NT2/D1 (cell line): Measurements from ENCODE around the gene TNFRSF1A.

ENCODE experiments used
- YY1 ChIP-seq: IDR thresholded peaks from 2 replicates; pipeline ENCODE4 v1.6.1; 2011; ENCODE audit not compliant: insufficient read length, insufficient read depth
- ZNF274 ChIP-seq: IDR thresholded peaks from 2 replicates; pipeline ENCODE4 v1.6.1; 2011; ENCODE audit warnings: mild to moderate bottlenecking, low read depth, low read length

DNA sequence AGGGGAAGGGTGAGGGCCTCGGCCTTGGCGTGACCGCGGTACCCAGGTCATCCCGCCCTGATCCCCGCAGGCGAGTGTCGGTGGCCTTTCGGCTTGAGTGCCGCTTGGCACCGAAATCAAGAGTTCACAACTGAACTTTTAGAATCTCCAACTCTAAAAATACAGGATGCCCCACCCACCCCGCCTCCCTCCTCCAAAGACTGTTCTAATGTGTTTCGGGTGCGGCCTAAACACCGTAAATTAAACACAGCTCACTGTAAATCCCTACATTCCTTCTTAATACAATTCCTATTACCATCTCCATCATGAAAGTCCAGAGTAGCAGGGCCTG, 22.1 kb upstream of the TNFRSF1A start:
- TF ChIP-seq YY1 (no peak), ZNF274 (no peak)
